Measurements from ENCODE around the gene FEN1. TPM values are rescaled to one million over a fixed set of nuclear protein-coding genes. Genes with fewer than 3 reads are reported as not detected.

Gene FEN1
- total RNA-seq, 2 donors from 2014 or later, result 2.6 to 3.4 TPM

DNA sequence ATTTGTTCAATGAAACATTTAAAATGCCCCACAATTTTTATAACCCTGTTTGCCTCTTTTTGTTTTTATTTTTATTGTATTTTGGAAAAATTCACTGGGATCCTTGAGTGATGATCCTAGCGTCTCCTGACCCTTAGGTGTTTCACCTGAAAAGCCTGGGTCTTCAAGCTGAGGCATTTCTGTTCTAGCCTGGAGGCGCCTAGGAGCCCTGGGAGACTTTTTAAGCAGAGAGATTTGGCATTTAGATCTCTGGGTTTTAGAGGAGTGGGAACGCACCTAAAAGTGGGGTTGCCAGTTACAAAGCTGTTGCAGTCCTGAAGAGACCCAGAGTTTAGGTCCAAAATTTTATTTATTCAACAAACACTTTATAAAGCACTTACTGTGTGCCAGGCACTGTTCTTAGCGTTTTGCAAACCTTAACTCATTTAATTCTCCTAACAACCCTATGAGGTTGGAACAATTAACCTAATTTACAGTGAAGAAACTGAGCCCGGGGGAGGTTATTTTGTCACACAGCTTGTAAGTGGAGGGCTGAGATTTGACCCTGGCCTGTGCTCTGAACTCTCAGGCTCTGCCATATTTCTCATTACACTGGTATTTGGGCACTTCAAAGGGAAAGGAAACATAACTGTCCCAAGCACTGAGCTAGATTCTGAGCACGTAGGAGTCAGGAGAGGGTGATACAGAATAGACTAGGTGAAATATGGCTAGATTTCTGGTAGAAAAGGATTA is 24.9 kb downstream of the FEN1 start:
- WGBS, 2 donors, result 68 to 75% methylated on average over 6 of the region's 6 CpGs
- ATAC-seq, result no peak
- peak overlapping the region in 2 of 4 donors; percentile 84 to 86 for H3K27ac ChIP-seq

DNA sequence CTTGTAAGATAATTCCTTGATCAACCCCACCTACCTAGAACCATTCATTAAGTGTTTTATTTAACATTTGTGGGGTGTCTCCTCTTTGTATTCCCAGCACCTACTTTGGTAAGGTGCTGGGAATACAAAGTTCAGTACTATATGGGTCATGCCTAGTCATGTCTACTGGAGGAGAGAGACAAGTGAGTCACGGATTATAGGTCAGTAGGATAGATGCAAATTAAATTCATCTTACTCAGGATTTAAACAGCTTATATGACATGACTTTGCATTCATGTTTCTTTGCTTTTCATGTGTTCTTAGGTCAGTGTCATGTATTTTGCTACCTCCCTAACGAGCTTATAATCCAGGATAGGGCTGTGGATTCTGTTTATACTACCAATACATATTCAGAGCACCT is 27.5 kb downstream of the FEN1 start:
- ATAC-seq (no peak), DNase-seq (no peak)
- no peak overlapping the region for H3K4me3 ChIP-seq
- peaks cover 21% of the 10 kb centered on the region for H3K4me1 ChIP-seq
- TF ChIP-seq POLR2A (IDR thresholded peaks at IDR 0.05), result no peak
- TF ChIP-seq, protein P1, sequence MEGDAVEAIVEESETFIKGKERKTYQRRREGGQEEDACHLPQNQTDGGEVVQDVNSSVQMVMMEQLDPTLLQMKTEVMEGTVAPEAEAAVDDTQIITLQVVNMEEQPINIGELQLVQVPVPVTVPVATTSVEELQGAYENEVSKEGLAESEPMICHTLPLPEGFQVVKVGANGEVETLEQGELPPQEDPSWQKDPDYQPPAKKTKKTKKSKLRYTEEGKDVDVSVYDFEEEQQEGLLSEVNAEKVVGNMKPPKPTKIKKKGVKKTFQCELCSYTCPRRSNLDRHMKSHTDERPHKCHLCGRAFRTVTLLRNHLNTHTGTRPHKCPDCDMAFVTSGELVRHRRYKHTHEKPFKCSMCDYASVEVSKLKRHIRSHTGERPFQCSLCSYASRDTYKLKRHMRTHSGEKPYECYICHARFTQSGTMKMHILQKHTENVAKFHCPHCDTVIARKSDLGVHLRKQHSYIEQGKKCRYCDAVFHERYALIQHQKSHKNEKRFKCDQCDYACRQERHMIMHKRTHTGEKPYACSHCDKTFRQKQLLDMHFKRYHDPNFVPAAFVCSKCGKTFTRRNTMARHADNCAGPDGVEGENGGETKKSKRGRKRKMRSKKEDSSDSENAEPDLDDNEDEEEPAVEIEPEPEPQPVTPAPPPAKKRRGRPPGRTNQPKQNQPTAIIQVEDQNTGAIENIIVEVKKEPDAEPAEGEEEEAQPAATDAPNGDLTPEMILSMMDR (IDR thresholded peaks at IDR 0.05), result no peak
- WGBS, 2 donors, result 93 to 96% methylated on average over 2 of the region's 2 CpGs
- intact Hi-C loops (cut with DNase I), result no loop called here
- no peaks in the 10 kb centered on the region for H3K36me3 ChIP-seq (replicated peaks in 1 of 2; ENCODE audit: insufficient read depth in 1 of 2, low read depth in 2 of 2)
- no peaks in the 10 kb centered on the region for H3K27me3 ChIP-seq
- H3K27ac ChIP-seq, result no peak overlapping the region
- no peaks in the 10 kb centered on the region for H3K9me3 ChIP-seq

More for the DNA sequence above, 24.9 kb downstream of the FEN1 start:
- no peak overlapping the region for H3K4me3 ChIP-seq
- H3K9me3 ChIP-seq, result no peaks in the 10 kb centered on the region
- H3K4me1 ChIP-seq, result peaks cover 30% of the 10 kb centered on the region
- TF ChIP-seq, protein P1 (IDR thresholded peaks at IDR 0.05), result no peak
- TF ChIP-seq POLR2A (IDR thresholded peaks at IDR 0.05), result no peak
- no peaks in the 10 kb centered on the region for H3K27me3 ChIP-seq
- intact Hi-C loops (cut with DNase I), result no loop called here
- no peaks in the 10 kb centered on the region for H3K36me3 ChIP-seq (replicated peaks in 1 of 2; ENCODE audit: insufficient read depth in 1 of 2, low read depth in 2 of 2)
- DNase-seq, result no peak

DNA sequence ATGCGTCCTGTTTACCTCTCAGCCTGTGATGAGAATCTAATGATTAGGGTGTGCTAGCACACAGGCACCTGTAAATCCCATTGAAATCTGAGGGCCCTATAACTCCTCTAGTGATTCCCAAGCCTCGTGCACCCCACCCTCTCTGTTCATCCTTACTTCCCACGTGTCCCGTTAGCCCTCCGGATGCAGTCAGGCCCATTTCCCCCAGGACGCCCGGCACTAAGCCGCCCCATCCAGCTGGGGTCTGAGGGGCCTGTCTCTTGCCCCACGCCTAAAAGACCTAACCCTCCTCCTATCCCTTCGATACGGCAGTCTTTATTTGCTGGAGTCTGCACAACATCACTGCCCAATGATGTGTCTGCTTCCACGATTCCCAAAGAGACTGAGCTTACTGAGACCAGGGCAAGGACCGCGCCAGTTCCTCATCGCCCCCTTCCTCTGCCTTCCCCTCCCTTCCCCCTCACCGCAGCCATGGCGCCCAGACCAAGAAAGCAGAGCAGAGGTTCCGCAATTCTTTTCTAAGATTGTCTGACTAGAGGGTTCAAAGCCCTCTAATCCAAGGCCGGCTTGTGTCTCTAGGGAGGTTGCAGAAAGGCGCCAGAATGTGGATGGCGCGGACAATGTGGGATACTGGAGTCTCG is 34.3 kb downstream of the FEN1 start:
- Histone ChIP-seq H3K36me3 (replicated peaks in 1 of 2; ENCODE audit: insufficient read depth in 1 of 2, low read depth in 2 of 2) (no peaks in the 10 kb centered on the region), H3K4me1 (peaks cover 26% of the 10 kb centered on the region), H3K27me3 (peaks cover 0 to 5% of the 10 kb centered on the region in 2 donors), H3K4me3 (no peak overlapping the region), H3K9me3 (no peaks in the 10 kb centered on the region), H3K27ac (peak overlapping the region in 2 of 4 donors; percentile 42 to 75)
- WGBS, 2 donors, result 51 to 66% methylated on average over 22 to 23 of the region's 23 CpGs
- DNase-seq (peak in 1 of 4 donors; percentile 34), ATAC-seq (no peak)
- intact Hi-C loops (cut with DNase I), result no loop called here
- TF ChIP-seq, protein P1 (IDR thresholded peaks at IDR 0.05), result no peak
- TF ChIP-seq POLR2A (IDR thresholded peaks at IDR 0.05), result no peak

DNA sequence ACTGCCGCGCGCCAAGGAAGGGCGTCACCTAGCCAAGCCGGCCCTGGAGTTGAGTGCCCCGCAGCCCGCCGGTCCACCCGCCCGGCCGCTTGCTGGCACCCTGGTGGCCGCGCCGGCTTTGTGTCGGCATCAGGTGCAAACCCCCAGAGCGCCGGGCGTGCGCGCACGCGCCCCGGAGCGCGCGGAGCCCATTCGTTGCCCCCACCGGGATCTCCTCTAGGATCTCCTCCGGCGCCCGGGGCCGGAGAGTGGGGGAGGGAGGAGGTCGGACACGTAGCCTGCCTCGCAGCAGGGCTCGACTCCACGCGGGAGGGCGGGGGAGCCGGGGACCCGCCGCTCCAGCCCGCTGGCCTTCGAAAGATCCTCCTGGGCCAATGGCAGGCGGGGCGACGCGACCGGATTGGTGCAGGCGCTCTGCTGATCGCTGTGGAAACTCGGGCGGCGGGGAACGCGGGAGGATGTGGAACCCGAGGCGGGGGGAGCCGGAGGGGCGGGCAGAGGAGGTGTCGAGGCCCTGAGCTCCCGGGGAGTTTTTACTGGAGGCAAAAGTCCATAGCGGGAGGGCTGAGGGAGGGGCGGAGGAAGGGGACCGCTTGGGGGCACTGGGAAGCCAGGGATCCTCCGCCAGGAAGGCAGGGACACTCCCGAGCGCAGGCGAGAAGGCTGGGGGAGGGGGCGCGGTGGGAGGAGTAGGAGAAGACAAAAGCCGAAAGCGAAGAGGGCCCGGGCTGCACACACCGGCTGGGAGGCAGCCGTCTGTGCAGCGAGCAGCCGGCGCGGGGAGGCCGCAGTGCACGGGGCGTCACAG is 35.1 kb downstream of the FEN1 start, which contains the start of gene FADS2:
FADS2 (plus strand) TSS at position 730 of the 808 bp plus-strand sequence. CDS start 91 bp downstream, outside the sequence.
- 1 to 3% methylated on average over 30 to 83 of the region's 83 CpGs for WGBS, 2 donors
- peaks cover 0 to 5% of the 10 kb centered on the region in 2 donors for H3K27me3 ChIP-seq
- TF ChIP-seq, protein P1 (IDR thresholded peaks at IDR 0.05), result no peak
- TF ChIP-seq POLR2A (IDR thresholded peaks at IDR 0.05), result peak in 2 of 3 donors; percentile 15 to 55
- intact Hi-C loops (cut with DNase I), result no loop called here
- no peaks in the 10 kb centered on the region for H3K9me3 ChIP-seq
- H3K4me1 ChIP-seq, result peaks cover 26% of the 10 kb centered on the region
- H3K36me3 ChIP-seq (replicated peaks in 1 of 2; ENCODE audit: insufficient read depth in 1 of 2, low read depth in 2 of 2), result no peaks in the 10 kb centered on the region
- peak; percentile 76 for ATAC-seq
- DNase-seq, result peak; percentile 64 to 88 (median 72)
- peak within 1 kb of the TSS in 1 of 2 donors; percentile 22 for H3K4me3 ChIP-seq
- peak within 1 kb of the TSS in 3 of 4 donors; percentile 15 to 75 (median 65) for H3K27ac ChIP-seq

All from body of pancreas (tissue), 4 donors.